Motor neuron (in vitro differentiated cells): Measurements from ENCODE around the gene BRD4. TPM values are rescaled to one million over a fixed set of nuclear protein-coding genes. Genes with fewer than 3 reads are reported as not detected.
A peak's percentile ranks its signal among the peaks of the same experiment; 100 is the strongest.

Source experiments
- ATAC-seq, 8 experiments: fragments of 200-7000 bp; cut with Tn5 transposase; replicated peaks in 6 of 8; 2 replicates each; pipeline ENCODE4 v1.8.0; 2021; ENCODE audit warnings: mild to moderate bottlenecking in 8 of 8, moderate library complexity in 8 of 8
- H3K27ac ChIP-seq, 2 donors: fragments of 250-450 bp; sonication (Bioruptor Pico); 2 replicates each; pipeline ENCODE4 v1.9.0; 2021; ENCODE audit warnings: antibody characterized with exemption in 2 of 2, mild to moderate bottlenecking in 2 of 2, moderate library complexity in 1 of 2
- H3K4me1 ChIP-seq, 2 donors: fragments of 250-450 bp; sonication (Bioruptor Pico); replicated peaks in 1 of 2; 2 replicates each; pipeline ENCODE4 v1.6.1; 2021; ENCODE audit warnings: antibody characterized with exemption in 2 of 2, mild to moderate bottlenecking in 2 of 2, moderate library complexity in 1 of 2
- H3K4me3 ChIP-seq, 5 donors: fragments of 250-450 bp; sonication (Bioruptor Pico); 2 replicates each; pipeline ENCODE4 v1.9.0; 2021; ENCODE audit warnings: antibody characterized with exemption in 5 of 5, mild to moderate bottlenecking in 5 of 5, moderate library complexity in 4 of 5
- WGBS, 10 experiments: fragments of 450-650 bp; shearing (Covaris generic); methylation state at CpG; one replicate each; pipeline ENCODE4 v1.0.0; 2022; 5-methylcytosine and 5-hydroxymethylcytosine counted together
- in situ Hi-C, 9 experiments: fragments of 400-800 bp; cut with MboI; loops; one replicate each; pipeline ENCODE4 v1.15.0; 2021; ENCODE audit warnings: low sequenced_read_pairs in 9 of 9, low pct_unique_long_range_greater_than_20kb in 2 of 9; ENCODE audit not compliant: unreplicated experiment in 9 of 9
- total RNA-seq, 8 experiments: library from RNA; unstranded; fragments of 300-600 nt; gene quantifications; 2 replicates each; pipeline versions ENCODE4 v1.2.3 to v1.2.4, GENCODE V29; 2022

Gene BRD4
- total RNA-seq, 8 experiments from 2014 or later: 10.5 to 70.6 (median 23.0) TPM

DNA sequence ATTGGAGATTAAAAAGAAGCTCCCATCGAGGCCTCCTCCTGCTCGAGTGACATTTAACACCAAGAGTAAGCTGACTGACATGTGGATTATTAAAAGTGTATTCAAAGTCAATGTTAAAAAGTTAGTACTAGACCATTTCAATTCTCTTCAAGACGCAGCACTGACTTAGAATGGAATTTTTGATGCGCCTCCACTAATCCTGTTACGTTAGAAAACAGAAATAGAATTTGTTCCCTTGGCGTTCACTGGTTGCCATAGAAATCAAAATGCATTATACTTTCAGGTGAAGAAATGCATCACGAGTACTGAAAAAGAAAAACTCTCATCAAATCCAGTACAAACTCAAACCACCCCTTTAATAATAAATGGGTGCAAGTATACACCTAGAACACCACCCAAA, 42.2 kb downstream of the BRD4 start:
- Histone ChIP-seq H3K27ac (no peak overlapping the region), H3K4me3 (no peak overlapping the region), H3K4me1 (peaks cover 38 to 42% of the 10 kb centered on the region in 2 donors)
- ATAC-seq: no peak
- WGBS, 10 experiments: 68 to 91% (median 83%) methylated on average over 1 to 7 of the region's 7 CpGs; no CpG with 5 or more reads in 1 of the 10 experiments
- in situ Hi-C loops: no loop called here

DNA sequence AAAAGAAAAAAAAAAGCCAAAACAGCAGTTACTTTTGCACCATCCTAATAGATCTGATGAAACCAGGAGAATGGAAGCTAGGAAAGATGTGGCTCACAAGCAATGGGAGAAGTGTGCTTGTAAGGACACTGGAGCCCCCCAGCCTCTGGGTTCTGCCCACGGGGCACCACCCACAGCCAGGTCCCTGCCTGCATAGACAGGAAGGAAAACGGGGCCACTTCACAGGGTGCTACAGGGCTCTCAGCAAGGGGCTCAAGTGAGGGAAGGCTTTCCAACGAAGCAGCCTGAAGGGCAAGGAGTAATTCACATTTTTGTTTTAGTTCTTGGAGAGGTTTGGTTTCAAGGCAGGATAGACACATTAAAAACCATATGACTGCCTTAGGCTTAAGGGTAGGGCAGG, 42.7 kb downstream of the BRD4 start:
- no peak overlapping the region for H3K27ac ChIP-seq
- WGBS, 10 experiments: 33 to 90% methylated on average over 2 to 3 of the region's 3 CpGs; no CpG with 5 or more reads in 8 of the 10 experiments
- H3K4me1 ChIP-seq: peaks cover 40 to 42% of the 10 kb centered on the region in 2 donors

DNA sequence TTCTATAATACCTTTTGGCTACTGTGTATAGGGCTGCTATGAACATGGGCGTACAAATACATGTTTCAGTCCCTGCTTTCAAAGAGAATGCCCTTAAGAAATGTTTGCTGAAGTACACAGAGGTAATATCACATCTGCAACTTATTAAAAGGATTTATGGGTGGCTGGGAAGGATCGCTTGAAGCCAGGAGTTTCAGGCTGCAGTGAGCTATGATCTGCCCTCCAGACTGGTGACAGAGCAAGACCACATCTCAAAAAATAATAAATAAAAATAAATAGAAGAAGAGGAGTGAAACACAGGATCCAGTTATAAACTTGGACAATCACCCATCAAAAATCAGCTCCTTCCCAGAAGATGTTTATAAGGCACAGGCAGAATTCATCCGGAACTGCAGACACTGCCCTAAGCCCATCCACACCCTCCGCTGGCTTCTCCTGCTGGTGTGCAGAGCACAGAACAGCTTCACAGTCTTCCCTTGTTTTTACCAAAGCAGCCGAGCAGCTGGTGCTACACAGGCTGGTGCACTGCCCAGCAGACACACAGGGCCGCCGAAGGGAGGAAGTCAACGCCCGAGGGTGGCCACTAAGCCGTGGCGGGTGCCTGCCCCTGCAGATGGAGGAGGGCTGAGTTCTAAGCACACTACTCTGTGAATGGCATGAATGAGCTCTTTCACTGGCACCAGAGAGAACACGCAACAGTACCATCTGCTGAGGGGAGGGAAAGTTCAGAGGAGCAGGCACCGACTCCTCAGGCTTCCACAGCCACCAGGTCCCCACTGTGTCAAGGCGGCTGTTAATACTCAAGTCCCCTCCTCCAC, 44.0 kb downstream of the BRD4 start:
- 0 to 92% (median 74%) methylated on average over 1 to 8 of the region's 14 CpGs; no CpG with 5 or more reads in 1 of the 10 experiments for WGBS, 10 experiments
- Histone ChIP-seq H3K27ac (no peak overlapping the region), H3K4me1 (peaks cover 48 to 53% of the 10 kb centered on the region in 2 donors), H3K4me3 (no peak overlapping the region)
- ATAC-seq: peak; percentile 67 to 85 (median 78)
- in situ Hi-C loops: no loop called here

More for the DNA sequence above, 42.7 kb downstream of the BRD4 start:
- in situ Hi-C loops: no loop called here
- no peak for ATAC-seq
- no peak overlapping the region for H3K4me3 ChIP-seq

DNA sequence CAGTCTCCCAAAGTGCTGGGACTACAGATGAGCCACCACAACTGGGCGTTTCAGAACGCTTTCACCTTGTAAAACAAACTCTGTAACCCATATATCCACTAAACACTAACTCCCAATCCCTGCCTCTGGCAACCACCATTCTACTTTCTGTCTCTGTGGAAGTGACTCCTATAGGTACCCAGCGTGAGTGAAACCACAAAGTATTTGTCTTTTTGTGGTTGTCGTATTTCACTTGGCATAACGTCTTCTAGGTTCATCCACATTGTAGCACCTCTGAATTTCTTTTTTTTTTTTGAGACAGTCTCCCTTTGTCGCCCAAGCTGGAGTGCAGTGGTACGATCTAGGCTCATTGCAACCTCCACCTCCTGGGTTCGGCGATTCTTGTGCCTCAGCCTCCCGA, 44.8 kb downstream of the BRD4 start:
- Histone ChIP-seq H3K27ac (no peak overlapping the region), H3K4me3 (no peak overlapping the region), H3K4me1 (peaks cover 56 to 61% of the 10 kb centered on the region in 2 donors)
- in situ Hi-C loops: no loop called here
- 80 to 100% (median 89%) methylated on average over 3 to 9 of the region's 10 CpGs; no CpG with 5 or more reads in 3 of the 10 experiments for WGBS, 10 experiments
- ATAC-seq: no peak

DNA sequence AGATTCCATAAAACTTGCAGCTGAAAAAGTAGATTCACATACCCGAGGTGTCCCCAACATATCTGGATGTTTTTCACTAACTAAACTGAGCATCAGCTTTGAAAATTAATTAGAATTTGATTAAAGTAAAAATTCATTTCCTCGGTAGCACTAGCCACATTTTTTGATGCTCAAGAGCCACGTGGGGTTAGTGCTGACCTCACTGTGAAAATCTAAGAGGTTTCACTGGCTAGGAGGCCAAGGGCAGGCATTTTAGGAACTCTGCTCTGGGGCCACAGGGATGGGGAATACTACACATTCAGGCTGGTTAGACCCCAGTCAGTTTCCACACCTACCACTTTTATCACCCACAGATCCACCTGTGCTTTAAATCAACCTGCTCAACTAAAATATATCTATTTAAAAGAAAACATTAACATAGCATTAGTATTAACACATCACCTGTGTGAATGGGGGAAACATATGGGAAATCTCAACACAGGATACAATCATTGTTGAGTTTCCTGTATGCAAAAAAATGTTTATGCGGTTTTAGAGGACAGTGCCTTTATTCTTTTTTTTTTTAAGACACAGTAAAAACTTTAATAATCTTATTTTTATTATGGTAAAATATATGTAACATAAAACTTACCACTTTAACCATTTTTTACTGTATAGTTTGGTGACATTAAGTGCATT, 45.5 kb downstream of the BRD4 start:
- Histone ChIP-seq H3K4me1 (peaks cover 58 to 64% of the 10 kb centered on the region in 2 donors), H3K27ac (no peak overlapping the region), H3K4me3 (no peak overlapping the region)
- 54 to 93% (median 72%) methylated on average over 2 to 4 of the region's 4 CpGs for WGBS, 10 experiments
- no peak for ATAC-seq
- in situ Hi-C loops: no loop called here

DNA sequence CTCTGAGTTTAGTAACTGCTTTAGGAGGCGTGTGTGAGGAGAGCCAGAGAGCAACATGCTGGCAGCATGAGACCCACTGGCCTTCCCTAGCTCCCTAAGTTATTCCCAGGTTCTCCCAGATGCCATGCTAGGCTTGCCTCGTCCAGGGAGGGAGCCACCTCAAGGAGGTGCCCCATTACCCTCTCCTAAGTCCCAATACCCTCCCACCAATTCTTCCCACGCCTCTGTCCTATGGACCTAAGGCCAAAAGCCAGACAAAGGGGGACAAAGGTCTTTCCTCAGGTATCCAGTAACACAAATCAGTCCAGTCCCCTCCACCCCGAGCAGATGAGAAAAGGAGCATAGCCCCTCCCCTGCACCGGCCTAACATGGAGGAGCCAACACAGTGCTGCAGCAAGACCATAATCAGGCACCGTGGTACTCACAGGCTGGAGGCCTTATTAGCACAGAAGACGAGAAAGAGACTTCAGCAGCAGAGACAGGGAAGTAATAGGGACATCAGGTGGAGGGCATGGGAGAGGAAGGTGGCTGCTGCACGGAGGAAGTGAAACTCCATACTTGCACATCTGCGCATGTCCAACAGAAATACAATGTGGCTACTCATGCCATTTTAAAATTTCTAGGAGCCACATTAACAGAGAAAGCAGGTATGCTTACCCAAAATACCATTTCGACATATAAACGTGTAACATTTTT, 46.3 kb downstream of the BRD4 start:
- ATAC-seq: no peak
- H3K27ac ChIP-seq: no peak overlapping the region
- WGBS, 10 experiments: 49 to 90% (median 72%) methylated on average over 2 to 6 of the region's 11 CpGs; no CpG with 5 or more reads in 3 of the 10 experiments
- in situ Hi-C loops: no loop called here
- H3K4me1 ChIP-seq: peaks cover 58 to 64% of the 10 kb centered on the region in 2 donors
- H3K4me3 ChIP-seq: no peak overlapping the region

DNA sequence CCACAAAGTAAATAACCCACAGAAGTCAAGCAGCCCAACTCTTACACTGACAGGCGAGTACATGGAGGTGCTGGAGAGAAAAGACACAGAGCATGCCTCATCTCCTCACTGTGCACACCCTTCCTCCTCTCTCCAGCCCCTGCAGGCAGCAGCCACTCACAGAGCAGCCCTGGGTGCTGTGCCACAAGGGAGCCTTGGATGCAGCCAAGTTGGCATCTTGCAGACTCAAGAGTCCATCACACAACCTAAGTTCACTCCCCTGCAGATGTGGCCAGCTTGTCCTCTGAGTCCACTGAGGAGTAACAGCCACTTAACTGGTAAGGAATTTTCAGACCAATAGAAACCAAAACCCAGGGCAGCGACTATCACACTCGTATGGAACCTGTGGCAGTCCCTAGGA, 47.4 kb downstream of the BRD4 start:
- no peak for ATAC-seq
- H3K4me3 ChIP-seq: no peak overlapping the region
- no peak overlapping the region for H3K27ac ChIP-seq
- in situ Hi-C loops: no loop called here
- H3K4me1 ChIP-seq: peaks cover 64 to 66% of the 10 kb centered on the region in 2 donors
- WGBS, 10 experiments: 43 to 81% methylated on average over 1 to 3 of the region's 3 CpGs; no CpG with 5 or more reads in 8 of the 10 experiments

DNA sequence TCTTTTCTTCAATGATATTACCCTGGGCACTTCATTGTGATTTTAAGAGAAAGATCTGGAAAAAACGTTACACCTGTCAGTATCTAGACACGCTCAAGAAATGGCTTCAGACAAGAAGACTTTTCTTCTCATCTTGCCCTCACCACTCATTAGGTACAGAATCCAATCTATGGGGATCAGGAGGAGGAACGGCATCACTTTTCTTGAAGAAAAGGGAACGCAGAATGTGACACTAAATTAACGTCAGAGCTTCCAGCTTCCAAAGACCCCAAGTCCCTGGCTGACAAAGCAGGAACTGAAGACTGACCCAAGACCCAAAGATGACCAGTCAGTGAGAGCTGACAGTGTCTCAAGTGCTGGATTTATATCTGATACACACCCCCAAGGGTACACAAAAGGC, 48.2 kb downstream of the BRD4 start:
- Histone ChIP-seq H3K4me3 (no peak overlapping the region), H3K4me1 (peaks cover 65 to 72% of the 10 kb centered on the region in 2 donors), H3K27ac (no peak overlapping the region)
- no peak for ATAC-seq
- in situ Hi-C loops: no loop called here
- WGBS, 10 experiments: 78 to 100% (median 89%) methylated on average over 1 to 5 of the region's 5 CpGs; no CpG with 5 or more reads in 2 of the 10 experiments

DNA sequence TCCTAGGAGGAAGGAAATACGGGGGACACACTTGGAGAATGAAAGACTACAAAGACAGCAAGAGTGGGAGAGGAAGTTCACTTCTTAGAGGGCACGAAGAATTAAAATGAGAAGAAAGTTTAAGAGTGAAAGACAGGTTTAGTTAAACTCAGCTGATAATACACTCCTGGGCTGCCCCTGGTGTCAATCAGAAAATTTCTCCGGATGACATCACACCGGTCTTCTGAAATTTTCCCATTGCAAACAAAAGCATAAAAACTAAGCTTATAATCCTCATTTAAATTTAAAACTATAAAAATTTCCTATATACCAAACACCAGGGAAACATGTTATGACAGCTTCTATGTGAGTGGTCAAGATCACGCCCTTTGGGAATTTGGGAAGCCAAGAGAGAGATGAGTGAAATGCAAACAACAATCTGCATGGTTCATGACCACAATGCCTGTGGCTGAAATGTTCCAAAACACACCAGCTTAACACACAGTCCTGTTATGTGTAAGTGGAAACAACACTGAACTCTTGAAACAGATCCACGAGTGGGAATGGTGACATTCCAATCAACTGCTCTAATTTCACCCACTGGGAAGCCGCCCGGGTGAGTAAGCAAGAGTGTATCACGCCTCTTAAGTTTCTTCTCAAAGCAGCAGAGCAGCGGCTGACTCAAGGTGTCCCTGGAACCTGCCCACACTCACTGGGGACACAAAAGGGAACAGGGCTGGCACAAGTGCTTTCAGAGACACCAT, 49.0 kb downstream of the BRD4 start:
- peak overlapping the region; percentile 90 to 98 for H3K27ac ChIP-seq
- 32 to 97% (median 80%) methylated on average over 2 to 10 of the region's 10 CpGs for WGBS, 10 experiments
- ATAC-seq: peak in 2 of 8 experiments; percentile 14 to 19
- peaks cover 59 to 69% of the 10 kb centered on the region in 2 donors for H3K4me1 ChIP-seq
- no peak overlapping the region for H3K4me3 ChIP-seq
- in situ Hi-C loops: no loop called here

DNA sequence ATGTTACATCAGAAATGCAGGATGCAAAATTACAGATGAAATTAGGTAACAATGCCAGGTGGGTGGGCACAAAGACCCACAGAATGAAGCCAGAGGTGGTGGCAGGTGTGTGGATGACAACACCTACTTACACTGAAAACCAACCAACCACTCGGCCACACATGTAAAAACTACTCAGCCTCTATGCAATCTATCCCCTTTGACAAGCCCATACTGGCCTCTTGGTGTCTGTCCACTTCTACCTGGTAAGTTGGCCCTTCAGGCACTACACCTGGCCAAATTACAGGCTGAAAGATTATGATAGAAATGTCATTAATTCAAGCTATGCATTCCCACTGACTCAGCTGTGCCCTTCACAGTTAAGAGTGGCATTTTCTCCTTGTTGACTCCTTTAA, 50.0 kb downstream of the BRD4 start:
- H3K4me3 ChIP-seq: no peak overlapping the region
- peaks cover 58 to 62% of the 10 kb centered on the region in 2 donors for H3K4me1 ChIP-seq
- in situ Hi-C loops: no loop called here
- peak overlapping the region; percentile 90 to 98 for H3K27ac ChIP-seq
- 86% methylated on average over 1 of the region's 1 CpG; no CpG with 5 or more reads in 9 of the 10 experiments for WGBS, 10 experiments
- ATAC-seq: no peak

DNA sequence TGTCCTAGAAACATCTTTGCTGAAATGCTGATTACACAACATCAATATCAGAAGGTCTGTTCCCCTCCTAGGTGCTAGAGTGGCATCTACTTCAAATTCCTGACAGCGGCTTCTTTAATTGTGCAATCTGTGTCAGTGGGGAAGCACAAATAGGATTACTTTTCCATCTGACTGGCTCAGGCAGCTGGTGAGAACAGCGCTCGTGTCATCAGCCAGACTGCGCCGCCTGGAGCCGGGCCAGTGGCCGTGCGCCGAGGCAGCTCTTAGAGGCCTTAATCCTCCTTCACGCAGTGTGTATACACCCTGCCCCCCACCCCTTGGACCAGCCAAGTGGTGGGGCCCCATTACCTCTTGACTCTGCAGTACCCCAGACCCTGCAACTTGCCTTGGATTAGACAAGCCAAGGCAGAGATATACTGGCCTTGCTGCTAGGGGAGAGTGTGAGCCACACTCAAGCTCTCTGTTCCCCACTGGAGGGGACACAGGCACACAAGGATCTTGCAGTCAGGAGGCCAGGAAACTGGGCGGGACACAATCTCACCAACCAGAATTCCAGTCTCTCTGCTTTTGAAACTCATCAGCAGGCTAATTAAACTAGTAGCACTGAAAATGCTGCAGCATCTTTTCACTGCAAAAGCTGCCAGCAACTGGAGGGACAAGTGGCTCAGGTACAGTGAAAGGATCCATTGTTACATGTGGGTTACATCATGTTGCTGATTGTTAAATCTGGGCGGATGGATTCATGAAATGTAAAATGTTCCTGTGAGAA, 51.2 kb downstream of the BRD4 start:
- H3K4me3 ChIP-seq: peak overlapping the region in 2 of 5 donors; percentile 4 to 12
- in situ Hi-C loops: no loop called here
- H3K4me1 ChIP-seq: peaks cover 61 to 62% of the 10 kb centered on the region in 2 donors
- peak; percentile 76 to 97 (median 94) for ATAC-seq
- peak overlapping the region; percentile 90 to 98 for H3K27ac ChIP-seq
- WGBS, 10 experiments: 0 to 65% (median 50%) methylated on average over 1 to 10 of the region's 12 CpGs; no CpG with 5 or more reads in 3 of the 10 experiments
